HG03039 (cell line): ENCODE data around the gene THOC1.

Experiments used
- ATAC-seq: cut with Tn5 transposase; IDR thresholded peaks from one replicate; pipeline ENCODE4 v1.9.1; 2021; ENCODE audit warnings: mild to moderate bottlenecking, moderate library complexity; ENCODE audit not compliant: unreplicated experiment

Gene THOC1

DNA sequence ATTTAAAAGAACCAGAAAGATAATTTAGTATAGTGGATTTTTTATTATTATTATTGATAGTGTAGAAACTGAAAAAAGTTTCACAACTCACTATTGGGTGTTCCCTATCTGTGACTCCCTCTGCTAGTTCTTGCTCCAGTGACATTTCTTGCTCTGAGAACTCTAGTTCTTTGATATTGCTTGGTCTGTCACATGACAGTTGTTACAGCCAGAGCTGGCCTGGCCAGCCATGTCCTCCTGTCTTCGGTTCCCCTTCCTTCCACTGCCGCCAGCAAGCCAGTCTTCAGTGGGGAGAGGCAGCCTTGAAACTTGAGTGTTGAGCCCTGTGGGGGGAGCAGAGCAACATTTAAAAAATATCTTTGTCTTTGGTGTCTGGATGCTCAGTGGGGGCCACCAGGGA is 7.6 kb upstream of the THOC1 start:
- no peak for ATAC-seq

DNA sequence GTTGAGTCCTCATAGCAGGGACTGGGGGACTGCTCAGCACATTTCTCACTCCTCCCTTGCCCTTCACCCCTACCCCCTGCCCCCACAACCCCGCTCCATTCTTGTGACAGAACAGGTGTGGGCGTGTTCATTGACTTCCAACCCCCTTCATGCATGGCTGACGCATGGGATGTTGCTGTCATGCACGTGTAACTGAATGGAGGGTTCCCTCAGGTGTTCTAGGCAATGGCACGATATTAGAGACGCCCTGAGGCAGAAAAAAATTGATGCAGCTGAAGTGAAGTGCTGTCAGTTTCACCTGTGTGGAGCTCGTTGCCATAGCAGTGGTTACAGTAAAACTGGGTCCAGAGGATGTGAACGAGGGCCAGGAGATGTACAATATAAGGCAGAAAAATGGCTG is 6.5 kb upstream of the THOC1 start:
- ATAC-seq, result no peak

DNA sequence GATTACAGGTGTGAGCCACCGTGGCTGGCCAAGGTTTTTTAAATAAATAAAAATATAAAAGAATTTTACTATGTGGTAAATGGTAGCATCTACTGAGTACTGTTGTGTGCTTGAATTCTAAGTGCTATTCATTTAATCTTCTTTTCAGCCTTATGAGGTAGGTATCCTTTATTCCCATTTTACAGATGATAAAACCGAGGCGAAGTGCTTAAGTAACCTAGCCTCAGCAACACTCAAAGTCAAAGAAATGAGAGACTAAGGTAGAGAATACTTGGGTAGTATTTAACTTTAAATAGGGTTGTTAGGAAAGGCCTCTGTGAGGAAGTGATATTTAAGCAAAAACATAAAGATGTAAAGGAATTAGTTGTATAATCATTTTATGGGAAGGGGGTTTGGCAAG is 5.7 kb upstream of the THOC1 start:
- no peak for ATAC-seq

DNA sequence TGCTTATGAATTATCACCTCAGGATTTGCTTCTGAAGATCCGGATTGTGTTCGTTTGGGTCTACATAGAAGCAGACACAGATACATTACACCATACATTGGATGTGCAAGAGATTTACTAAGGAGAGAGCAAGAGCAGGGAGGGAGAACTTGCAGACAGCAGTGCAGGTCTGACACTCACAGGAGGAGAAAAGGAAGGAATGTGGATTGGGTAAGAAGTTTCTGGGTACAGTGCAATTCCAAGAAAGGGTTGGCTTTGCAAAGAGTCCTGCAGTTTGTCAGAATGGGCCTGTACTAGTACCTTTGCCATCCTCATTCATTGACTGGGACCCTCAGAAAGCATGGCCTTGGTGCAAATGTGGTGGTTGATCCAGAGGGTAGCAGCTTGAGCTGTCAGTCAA is 4.8 kb upstream of the THOC1 start:
- ATAC-seq, result no peak

DNA sequence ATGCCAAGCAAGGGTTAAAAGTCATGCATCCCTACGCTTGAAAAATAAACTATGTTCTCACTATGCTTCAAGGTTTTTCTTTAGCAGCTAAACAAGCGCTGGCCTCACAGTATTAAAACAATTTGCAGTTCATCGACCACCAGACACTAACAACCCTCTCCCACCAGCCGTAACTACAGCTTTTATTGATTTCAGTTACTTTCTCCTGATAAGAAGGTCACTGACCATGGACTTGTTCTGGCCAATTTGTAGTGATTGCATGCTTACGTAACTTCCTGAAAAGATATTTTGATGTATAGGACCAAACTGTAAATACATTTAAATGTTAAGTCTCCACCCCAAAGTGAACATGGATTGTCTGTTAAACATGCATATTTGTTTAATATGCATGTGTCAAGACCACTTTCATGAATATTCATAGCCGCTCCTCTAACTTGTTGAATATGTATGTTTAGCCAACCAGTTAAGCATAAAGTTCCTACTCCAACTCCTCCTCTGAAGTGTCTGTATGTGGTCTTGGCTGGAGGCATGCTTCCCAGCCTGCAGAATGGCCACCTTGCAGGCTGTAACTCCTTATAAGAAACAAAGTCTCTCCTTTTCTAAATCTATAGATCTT is 1.7 kb upstream of the THOC1 start:
- no peak for ATAC-seq

DNA sequence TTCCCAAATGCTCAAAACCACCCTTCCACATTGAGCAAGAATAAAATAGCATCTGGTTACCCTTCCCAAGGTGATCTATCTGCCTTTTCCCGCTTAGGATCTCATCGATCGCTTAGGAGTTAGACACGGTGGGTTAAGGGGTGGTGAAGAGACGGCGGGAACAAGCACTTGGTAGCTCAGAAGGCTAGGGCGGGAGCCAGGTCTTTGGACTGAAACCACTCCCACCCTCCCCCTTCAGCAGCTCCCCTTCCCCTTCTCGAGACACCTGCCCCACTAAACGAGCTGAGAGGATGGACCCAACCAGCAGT is 513 bp downstream of the THOC1 start:
- ATAC-seq, result no peak

DNA sequence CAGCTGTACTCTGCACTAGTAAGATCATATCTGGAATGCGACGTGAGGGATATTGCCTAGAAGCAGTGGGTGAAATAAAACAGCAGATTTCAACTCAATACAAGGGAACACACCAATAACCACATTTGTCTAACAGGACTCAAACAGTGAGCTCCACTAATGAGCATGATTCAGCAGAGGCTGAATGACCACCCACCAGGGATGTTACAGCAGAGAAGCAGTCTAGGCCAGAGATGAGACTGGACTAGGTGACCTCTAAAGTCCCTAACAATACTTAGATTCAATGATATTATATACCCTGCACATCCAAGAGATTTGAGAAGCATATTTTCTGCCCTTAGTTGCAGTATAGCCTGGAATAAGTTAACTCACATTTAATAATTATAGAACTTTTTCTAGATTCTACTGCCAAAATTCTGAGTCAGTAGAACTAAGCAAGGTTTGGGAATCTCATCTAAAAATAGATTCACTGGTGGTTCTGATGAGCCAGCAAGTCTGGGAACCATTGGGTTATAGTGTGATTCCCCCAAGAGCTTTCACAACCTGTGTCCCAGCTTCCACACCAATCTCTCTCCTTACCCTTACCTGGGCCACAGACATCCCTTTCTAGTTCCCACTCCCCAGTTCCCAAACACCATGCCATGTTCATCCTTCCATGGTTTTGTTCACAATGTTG is 6.3 kb downstream of the THOC1 start:
- ATAC-seq, result no peak

DNA sequence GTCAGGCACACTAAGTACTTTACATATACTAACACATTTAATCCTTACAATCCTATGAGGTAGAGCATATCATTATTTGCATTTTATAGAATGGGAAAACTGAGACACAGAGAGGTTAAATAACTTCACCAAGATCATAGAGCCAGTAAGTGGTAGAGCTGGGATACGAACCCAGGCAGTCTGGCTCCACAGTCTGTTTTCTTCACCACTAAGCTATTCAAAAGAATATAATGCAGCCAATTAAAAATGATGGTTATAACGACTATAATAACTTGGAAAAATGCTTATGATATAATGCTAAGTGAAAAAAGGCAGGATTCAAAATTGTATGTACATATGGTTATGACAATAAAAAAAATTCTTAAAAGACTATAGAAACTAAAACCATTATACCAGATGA is 7.3 kb downstream of the THOC1 start:
- no peak for ATAC-seq

DNA sequence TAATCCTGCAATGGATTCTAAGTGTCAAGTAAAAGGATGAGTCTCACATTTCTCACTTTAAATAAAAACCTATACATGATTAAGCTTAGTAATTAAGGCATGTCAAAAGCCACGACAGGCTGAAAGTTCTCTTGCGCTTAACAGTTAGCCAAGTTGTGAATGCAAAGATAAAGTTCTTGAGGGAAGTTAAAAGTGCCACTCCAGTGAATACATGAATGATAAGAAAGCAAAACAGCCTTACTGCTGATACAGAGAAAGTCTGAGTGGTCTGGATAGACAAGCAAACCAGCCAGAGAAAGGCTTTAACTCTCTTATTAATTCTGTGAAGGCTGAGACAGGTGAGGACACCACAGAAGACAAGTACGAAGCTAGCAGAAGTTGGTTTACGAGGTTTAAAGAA is 12.7 kb downstream of the THOC1 start:
- ATAC-seq, result no peak

DNA sequence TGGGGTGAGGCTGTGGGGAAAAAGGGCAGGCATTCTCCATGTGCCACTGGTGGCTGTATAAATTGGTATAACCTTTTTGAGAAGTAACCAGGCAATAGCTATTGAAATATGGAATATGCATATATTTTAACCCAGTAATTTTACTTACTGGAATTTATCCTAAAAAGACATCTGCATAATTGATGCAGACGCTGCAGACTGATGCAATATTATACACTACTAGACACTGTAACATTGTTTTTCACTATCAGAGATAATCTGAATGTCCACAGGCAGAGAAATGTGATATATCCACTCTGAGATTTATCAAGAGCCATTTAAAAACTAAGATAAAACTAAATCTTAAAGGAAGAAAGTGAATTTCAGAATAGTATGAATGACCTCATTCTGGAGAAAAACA is 14.7 kb downstream of the THOC1 start:
- ATAC-seq, result no peak

DNA sequence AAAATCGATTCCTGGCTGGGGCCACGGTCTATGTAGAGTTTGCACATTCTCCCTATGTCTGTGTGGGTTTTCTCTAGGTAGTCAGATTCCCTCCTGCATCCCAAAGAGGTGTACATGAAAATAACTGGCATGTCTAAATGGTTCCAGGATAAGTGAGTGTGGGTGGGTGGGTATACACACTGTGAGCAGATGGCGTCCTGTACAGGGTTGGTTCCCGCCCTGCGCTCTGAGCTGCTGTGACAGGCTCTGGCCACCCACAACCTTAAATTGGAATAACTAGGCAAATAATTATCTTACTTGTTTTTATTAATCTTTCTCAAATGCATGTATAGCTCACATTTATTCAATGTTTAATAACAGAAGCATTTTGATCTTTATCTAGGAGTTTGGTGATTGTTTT is 16.3 kb downstream of the THOC1 start:
- no peak for ATAC-seq

DNA sequence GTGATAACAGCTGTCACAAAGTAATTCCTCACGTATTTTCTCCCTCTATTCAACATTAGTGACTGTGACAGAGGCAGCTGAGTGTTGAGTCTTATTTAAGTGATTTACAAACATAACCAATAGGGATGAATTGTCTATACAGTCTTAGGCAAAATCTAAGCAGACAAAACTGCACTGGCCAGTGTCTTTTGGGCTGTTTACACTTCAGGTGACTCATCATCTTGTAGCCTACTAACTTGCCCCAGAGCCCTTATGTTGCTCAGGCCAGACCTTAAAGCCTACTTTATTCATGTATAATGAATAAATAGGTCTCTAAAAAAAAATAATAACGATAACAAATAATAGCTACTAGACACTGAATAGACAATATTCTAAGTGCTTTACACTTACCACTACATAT is 17.2 kb downstream of the THOC1 start:
- no peak for ATAC-seq

DNA sequence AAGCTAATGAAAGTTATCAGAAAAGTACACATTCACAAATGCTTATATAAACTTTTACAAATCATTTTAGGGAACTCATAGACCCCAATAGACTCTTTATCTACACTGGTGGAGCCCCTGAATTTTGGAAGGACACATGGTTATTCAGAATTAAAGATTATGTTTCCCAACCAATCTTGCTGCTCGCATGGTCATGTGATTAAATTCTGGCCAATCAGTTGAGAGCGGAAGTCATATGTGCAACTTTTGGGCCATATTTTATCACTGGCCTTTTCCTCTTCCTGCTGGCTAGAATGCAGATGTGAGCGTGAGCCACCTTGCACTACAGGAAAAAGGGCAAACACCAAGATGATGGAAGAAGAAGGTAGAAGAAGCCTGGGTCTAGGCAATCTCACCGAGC is 19.8 kb downstream of the THOC1 start:
- ATAC-seq, result no peak

DNA sequence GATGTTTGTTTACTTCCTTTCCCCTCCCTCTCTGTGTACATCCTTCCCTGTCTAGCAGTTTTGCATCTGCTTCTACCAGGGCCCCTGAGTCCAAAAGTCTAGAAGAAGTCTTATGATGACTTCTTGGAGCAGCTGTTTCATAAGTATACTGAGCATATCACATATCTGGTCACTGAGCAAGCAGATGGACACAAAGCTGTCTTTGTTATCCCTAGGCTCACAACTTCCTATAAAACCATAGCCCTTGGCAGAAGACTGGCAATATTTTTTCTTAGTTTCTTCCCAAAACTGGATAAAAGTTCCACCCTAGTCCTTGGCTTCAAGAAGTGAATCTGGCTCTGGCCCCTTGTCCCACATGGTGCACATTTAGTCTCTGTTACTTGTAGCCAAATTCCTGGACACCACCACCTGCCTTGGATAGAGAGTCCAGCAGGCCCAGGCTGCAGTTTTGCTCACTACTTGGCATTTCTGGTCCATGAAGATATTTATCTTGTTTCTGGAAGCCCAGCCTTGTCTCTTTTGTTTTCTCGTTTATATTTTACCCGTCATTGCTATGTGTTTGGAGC is 22.5 kb downstream of the THOC1 start:
- no peak for ATAC-seq

DNA sequence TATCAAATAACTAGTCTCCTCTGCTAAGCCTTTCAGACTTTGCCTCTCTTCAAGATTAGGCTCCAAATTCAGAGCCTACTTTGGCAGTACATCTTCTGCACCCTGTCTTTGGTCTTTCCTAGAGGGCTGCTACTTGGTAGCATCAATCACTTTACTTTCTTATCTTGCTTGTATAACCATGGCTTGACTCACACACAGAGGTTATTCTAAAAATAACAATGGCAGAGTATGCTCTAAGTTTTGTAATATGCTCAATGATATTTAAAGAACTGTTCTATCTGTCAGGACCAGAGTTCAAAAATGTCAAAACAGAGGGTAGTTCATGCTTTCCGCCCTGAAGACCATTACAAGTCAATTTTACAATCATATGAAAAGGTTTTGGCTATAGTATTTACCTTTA is 27.7 kb downstream of the THOC1 start:
- no peak for ATAC-seq

DNA sequence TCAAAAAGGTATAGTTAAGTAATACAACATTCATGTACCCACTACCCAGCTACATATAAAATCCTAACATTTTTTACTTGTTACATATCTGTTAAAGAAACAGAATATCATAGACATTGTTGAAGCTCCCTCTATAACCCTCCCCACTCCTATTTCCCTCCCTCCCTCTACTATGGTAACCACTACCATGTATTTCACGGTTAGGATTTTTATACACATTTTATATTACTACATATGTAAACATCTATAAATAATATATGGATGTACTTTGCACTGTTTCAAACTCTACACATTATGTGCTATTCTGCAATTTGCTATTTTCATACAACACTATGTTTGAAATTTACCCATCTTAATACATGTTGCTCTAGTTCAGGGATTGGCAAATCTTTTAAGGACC is 36.3 kb downstream of the THOC1 start:
- ATAC-seq, result no peak

DNA sequence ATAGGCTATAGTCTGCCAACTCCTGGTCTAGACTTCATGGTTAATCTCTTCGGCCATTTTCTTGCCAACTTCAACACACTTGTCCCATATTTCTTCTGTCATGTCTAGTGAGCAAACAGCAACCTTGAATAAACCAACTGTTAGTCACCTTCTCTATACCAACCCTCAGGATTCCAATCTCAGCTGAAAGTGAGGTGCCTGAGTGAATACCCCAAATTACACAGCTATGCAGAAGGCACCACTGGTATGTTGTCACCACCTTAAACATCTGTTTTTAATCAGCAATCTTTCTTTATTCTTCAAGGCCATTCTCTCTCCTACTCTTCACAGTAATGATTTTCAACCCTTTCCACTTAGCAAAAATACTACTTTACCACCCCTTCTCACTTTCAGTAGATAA is 39.3 kb downstream of the THOC1 start:
- no peak for ATAC-seq

DNA sequence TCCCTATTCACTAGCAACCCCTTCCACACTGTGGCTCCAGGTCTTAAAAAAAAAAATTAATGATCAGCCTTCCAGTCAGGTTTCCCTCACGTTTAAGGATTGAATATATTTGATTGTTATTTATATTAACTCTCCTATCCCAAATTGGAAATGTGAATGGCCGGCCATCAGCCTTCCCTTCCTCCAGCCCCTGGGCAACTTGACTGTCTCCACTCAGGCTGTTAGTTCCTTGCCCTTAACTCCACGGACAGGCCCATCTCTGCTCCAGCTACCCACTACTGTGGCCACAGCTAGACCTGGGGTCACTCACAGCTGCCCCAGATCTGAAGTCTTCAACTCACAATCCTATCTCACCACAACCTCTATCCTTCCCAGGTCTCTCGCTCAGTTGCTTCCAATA is 39.9 kb downstream of the THOC1 start:
- no peak for ATAC-seq

DNA sequence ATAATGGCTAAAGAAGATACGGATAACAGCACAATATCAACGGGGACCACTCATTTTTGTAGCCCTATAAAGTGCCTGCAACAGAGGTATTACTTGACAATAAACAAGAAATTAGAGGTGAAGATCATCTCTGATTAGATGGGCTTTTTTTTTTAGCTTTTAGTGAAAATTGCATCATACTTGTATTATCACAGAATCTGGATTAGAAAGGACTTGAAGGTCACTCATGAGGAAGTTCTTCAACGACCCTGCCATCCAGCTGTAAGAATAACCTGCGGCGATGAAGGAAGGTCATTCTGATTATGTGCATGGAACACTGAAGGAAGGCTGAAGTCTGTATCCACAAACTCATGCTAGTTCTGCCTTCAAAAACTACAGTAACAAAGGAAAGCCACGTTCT is 40.5 kb downstream of the THOC1 start:
- no peak for ATAC-seq

DNA sequence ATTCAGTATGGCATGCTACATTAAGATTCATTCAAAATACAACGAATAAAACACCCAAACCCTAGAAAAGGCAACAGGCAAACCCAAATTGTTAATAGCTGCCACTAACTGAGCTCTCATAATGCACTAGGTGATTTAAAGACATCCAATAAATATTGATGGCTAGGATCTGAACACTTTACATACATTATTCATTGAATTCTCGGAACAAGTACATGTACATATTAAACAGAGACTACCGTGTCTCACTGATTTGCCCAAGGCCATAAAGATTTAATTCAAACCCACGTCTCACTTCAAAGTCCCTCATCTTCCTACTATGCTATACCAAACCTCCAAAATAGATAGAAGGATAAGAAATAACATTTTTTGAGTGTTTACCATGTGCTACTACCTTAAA is 42.1 kb downstream of the THOC1 start:
- no peak for ATAC-seq

DNA sequence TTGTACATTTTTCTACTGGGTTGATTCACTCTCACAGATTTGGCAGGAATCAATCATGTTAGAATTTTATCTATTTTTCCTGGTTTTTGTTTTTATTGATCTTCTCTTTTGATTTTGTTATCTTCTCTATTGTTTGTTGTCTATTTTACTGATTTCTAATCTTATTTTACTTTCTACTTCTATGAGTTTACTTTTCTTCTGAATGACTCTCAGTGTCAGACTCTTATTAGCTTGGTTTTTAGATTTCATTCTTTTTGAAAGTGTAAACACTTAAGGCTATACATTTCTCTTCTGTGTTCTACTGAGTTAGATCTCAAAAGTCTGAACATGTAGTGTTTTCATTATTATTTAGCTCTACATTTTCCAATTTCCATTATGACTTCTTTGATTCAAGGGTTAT is 47.1 kb downstream of the THOC1 start:
- ATAC-seq, result no peak

DNA sequence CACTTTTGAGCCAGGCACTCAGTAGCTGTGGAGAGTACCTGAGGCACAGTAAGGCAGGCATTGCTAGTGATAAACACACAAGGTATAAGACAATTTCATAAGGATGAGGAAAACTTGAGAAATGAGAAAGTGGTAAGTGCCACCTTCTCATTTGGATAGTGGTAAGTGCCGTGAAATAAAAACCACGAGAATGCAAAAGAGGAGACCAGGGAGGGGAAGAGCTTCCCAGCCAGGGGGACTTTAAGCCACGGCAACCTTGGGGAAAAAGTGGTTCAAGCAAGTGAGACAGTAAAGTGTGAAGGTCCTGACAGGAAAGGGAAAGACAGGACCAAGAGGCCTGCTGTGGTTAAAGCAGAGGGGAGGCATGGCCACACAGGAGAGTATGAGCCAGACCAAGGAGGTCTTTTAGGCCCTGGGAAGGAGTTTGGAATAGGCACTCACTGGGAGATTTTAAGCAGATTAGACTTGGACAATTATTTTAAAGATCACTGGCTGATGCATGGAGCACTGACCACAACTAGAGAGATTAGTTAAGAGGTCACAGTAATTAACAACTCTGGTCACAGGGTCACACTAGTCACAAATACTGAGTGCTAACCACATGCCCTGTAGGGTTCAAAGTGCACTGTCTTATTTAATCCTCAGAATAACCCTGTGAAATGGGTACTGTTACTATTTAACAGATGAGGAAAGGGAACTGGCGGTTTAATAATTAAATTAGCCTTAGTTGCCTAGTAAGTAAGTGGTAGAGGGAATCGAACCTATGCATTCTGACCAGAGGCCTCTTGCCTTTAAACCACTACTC is 50.1 kb downstream of the THOC1 start:
- no peak for ATAC-seq
